Keratinocyte (primary cell): Measurements from ENCODE around the gene HNRNPDL. TPM values are rescaled to one million over a fixed set of nuclear protein-coding genes. Genes with fewer than 3 reads are reported as not detected.

Experiments used
- DNase-seq: peaks from one replicate; pipeline ENCODE4 v3.0.0-alpha.2; 2011; ENCODE audit warnings: low read depth, missing footprints, low spot score
- FAIRE-seq: peaks from 2 replicates; lab custom pipeline; 2011; peaks lifted over from hg19 to GRCh38; lab: Jason Lieb, UNC
- H2AFZ ChIP-seq: 2 replicates; pipeline ENCODE4 v1.6.0; 2012; ENCODE audit warnings: low read length, control low read depth, inconsistent platforms; ENCODE audit not compliant: control insufficient read depth
- H3K27ac ChIP-seq: 2 replicates; pipeline ENCODE4 v1.5.1; 2011; ENCODE audit warnings: low read length; ENCODE audit not compliant: control insufficient read depth, insufficient read depth
- H3K27me3 ChIP-seq: 3 replicates; pipeline ENCODE4 v1.6.0; 2011; ENCODE audit warnings: low read length; ENCODE audit not compliant: control insufficient read depth, insufficient read depth; ENCODE audit errors: extremely low read depth
- H3K36me3 ChIP-seq, 2 experiments: 2 replicates in 1 of 2; 3 replicates in 1 of 2; pipeline ENCODE4 v1.5.1; 2011; ENCODE audit warnings: low read length in 2 of 2, mild to moderate bottlenecking in 1 of 2; ENCODE audit not compliant: control insufficient read depth in 2 of 2, insufficient read depth in 2 of 2; ENCODE audit errors: extremely low read depth in 1 of 2
- H3K4me1 ChIP-seq: 3 replicates; pipeline ENCODE4 v1.5.1; 2011; ENCODE audit warnings: low read length; ENCODE audit not compliant: control insufficient read depth, insufficient read depth; ENCODE audit errors: extremely low read depth
- H3K4me2 ChIP-seq: 3 replicates; pipeline ENCODE4 v1.6.0; 2011; ENCODE audit warnings: low read depth, low read length; ENCODE audit not compliant: control insufficient read depth, insufficient read depth; ENCODE audit errors: extremely low read depth
- H3K4me3 ChIP-seq, 3 experiments: fragments of 200-600 bp in 1 of 3; sonication (generic) in 1 of 3; 2 replicates in 2 of 3; 3 replicates in 1 of 3; pipeline ENCODE4 v1.5.1; 2011 to 2016; ENCODE audit warnings: low read length in 3 of 3, mild to moderate bottlenecking in 3 of 3, control low read depth in 2 of 3, inconsistent platforms in 1 of 3, low read depth in 1 of 3, mixed read lengths in 1 of 3, mixed run types in 1 of 3, moderate library complexity in 1 of 3; ENCODE audit not compliant: control insufficient read depth in 2 of 3, insufficient read depth in 2 of 3; ENCODE audit errors: extremely low read depth in 1 of 3
- H3K79me2 ChIP-seq: 2 replicates; pipeline ENCODE4 v1.6.0; 2012; ENCODE audit warnings: low read length; ENCODE audit not compliant: control insufficient read depth, insufficient read depth
- H3K9ac ChIP-seq: 3 replicates; pipeline ENCODE4 v1.6.0; 2011; ENCODE audit warnings: low read length; ENCODE audit not compliant: control insufficient read depth, insufficient read depth; ENCODE audit errors: extremely low read depth
- H3K9me1 ChIP-seq: 3 replicates; pipeline ENCODE4 v1.6.0; 2011; ENCODE audit warnings: low read length; ENCODE audit not compliant: control insufficient read depth, insufficient read depth; ENCODE audit errors: extremely low read depth
- H3K9me3 ChIP-seq: 2 replicates; pipeline ENCODE4 v1.5.1; 2012; ENCODE audit warnings: low read depth, low read length; ENCODE audit not compliant: control insufficient read depth
- H4K20me1 ChIP-seq: 3 replicates; pipeline ENCODE4 v1.6.0; 2011; ENCODE audit warnings: low read length; ENCODE audit not compliant: control insufficient read depth, insufficient read depth; ENCODE audit errors: extremely low read depth
- CTCF ChIP-seq, 3 experiments: IDR thresholded peaks in 1 of 3; conservative IDR thresholded peaks in 1 of 3; optimal IDR thresholded peaks in 1 of 3; 2 replicates in 2 of 3; 3 replicates in 1 of 3; pipeline versions ENCODE3 to v1.5.1; 2011; ENCODE audit warnings: low read length in 3 of 3, mild to moderate bottlenecking in 3 of 3, moderate library complexity in 2 of 3, control low read depth in 1 of 3, inconsistent platforms in 1 of 3; ENCODE audit not compliant: insufficient read depth in 2 of 3; ENCODE audit errors: extremely low read depth in 1 of 3
- EZH2 ChIP-seq: IDR thresholded peaks from one replicate; pipeline ENCODE4 v1.6.1; 2012; ENCODE audit warnings: inconsistent platforms, mild to moderate bottlenecking, low read length, moderate library complexity
- dilution Hi-C: fragments of 300-500 bp; cut with MboI; formaldehyde crosslinking; loops from one replicate; pipeline ENCODE4 v1.7.0; 2020; ENCODE audit warnings: low sequenced_read_pairs; ENCODE audit not compliant: extremely low pct_ligation_motif_present
- polyA plus RNA-seq, 5 experiments: library from polyadenylated mRNA; depleted of rRNA in 3 of 5; stranded (reverse) in 3 of 5; stranded (forward) in 1 of 5; unstranded in 1 of 5; fragments of >200 nt; gene quantifications; 1 replicate in 1 of 5; 2 replicates in 3 of 5; 3 replicates in 1 of 5; pipeline versions ENCODE4 v1.2.1 to v1.2.3, GENCODE V29; 2011 to 2012; ENCODE audit warnings: missing spikeins in 2 of 5, low read depth in 1 of 5, low replicate concordance in 1 of 5

HNRNPDL gene
- polyA plus RNA-seq, 1 donor (not counting 4 experiments of a cell fraction or from before 2014, with no cell fraction given): 292 TPM

- Histone ChIP-seq H2AFZ (no peak overlapping the region), H3K4me2 (no peak overlapping the region), H3K27ac (no peak overlapping the region), H3K4me3 (no peak overlapping the region), H3K36me3 (peaks cover 0 to 4% of the 10 kb centered on the region in 2 experiments), H3K79me2 (no peaks in the 10 kb centered on the region), H3K9me3 (no peaks in the 10 kb centered on the region), H3K9ac (no peak overlapping the region), H3K9me1 (no peaks in the 10 kb centered on the region), H3K27me3 (no peaks in the 10 kb centered on the region), H4K20me1 (no peaks in the 10 kb centered on the region), H3K4me1 (no peaks in the 10 kb centered on the region)
- TF ChIP-seq CTCF (optimal IDR thresholded peaks at IDR 0.05 in 1 of 3, IDR thresholded peaks at IDR 0.05 in 1 of 3, conservative IDR thresholded peaks at IDR 0.05 in 1 of 3; ENCODE audit: extremely low read depth in 1 of 3, insufficient read depth in 2 of 3, low read length in 3 of 3): no peak
- no peak for TF ChIP-seq EZH2
- no peak for DNase-seq
- FAIRE-seq: no peak
- dilution Hi-C loops: no loop called here
Observed at GRCh38 chr4:82469791-82470345, 39.6 kb upstream of the HNRNPDL start.

- no peak overlapping the region for H3K4me3 ChIP-seq
- no peak overlapping the region for H3K27ac ChIP-seq
- no peaks in the 10 kb centered on the region for H3K27me3 ChIP-seq
- H3K4me1 ChIP-seq: no peaks in the 10 kb centered on the region
- dilution Hi-C loops: no loop called here
- no peak overlapping the region for H2AFZ ChIP-seq
- no peaks in the 10 kb centered on the region for H3K79me2 ChIP-seq
- H3K9me3 ChIP-seq: no peaks in the 10 kb centered on the region
- TF ChIP-seq EZH2 (no peak), CTCF (optimal IDR thresholded peaks at IDR 0.05 in 1 of 3, IDR thresholded peaks at IDR 0.05 in 1 of 3, conservative IDR thresholded peaks at IDR 0.05 in 1 of 3; ENCODE audit: extremely low read depth in 1 of 3, insufficient read depth in 2 of 3, low read length in 3 of 3) (no peak)
- no peak overlapping the region for H3K9ac ChIP-seq
- no peaks in the 10 kb centered on the region for H3K9me1 ChIP-seq
- no peak overlapping the region for H3K4me2 ChIP-seq
- H4K20me1 ChIP-seq: no peaks in the 10 kb centered on the region
- no peak for DNase-seq
- peaks cover 0 to 6% of the 10 kb centered on the region in 2 experiments for H3K36me3 ChIP-seq
- FAIRE-seq: no peak
Observed at GRCh38 chr4:82467471-82467870, 37.2 kb upstream of the HNRNPDL start.
